ENCODE data around the gene ANKRD42. TPM values are rescaled to one million over a fixed set of nuclear protein-coding genes. Genes with fewer than 3 reads are reported as not detected.
A peak's percentile ranks its signal among the peaks of the same experiment; 100 is the strongest.

The ANKRD42 gene
- total RNA-seq, 1 donor from 2014 or later = 4.2 TPM

GRCh38 chr11:83222499-83222898, 29.0 kb downstream of the ANKRD42 start:
- no peaks in the 10 kb centered on the region for H3K4me1 ChIP-seq (ENCODE audit: control insufficient read depth in 3 of 3, insufficient read depth in 3 of 3, low read length in 3 of 3)

GRCh38 chr11:83223457-83223856, 29.9 kb downstream of the ANKRD42 start:
- H3K36me3 ChIP-seq (ENCODE audit: control insufficient read depth in 3 of 3, insufficient read depth in 3 of 3, low read length in 3 of 3) = no peaks in the 10 kb centered on the region
- H3K9ac ChIP-seq (ENCODE audit: low read depth in 1 of 3, low read length in 3 of 3) = no peak overlapping the region
- no peak overlapping the region for H3K4me3 ChIP-seq (ENCODE audit: low read length in 3 of 3)
- H3K27me3 ChIP-seq (ENCODE audit: control insufficient read depth in 3 of 3, insufficient read depth in 3 of 3, low read length in 3 of 3) = no peaks in the 10 kb centered on the region
- H3K9me3 ChIP-seq (ENCODE audit: control insufficient read depth in 3 of 3, low read length in 3 of 3) = no peaks in the 10 kb centered on the region
- H3K4me1 ChIP-seq (ENCODE audit: control insufficient read depth in 3 of 3, insufficient read depth in 3 of 3, low read length in 3 of 3) = no peaks in the 10 kb centered on the region
- no peak overlapping the region for H3K27ac ChIP-seq (ENCODE audit: low read depth, low read length)

More at GRCh38 chr11:83222499-83222898, 29.0 kb downstream of the ANKRD42 start:
- H3K27ac ChIP-seq (ENCODE audit: low read depth, low read length) = no peak overlapping the region
- H3K4me3 ChIP-seq (ENCODE audit: low read length in 3 of 3) = no peak overlapping the region
- H3K9me3 ChIP-seq (ENCODE audit: control insufficient read depth in 3 of 3, low read length in 3 of 3) = no peaks in the 10 kb centered on the region
- no peaks in the 10 kb centered on the region for H3K36me3 ChIP-seq (ENCODE audit: control insufficient read depth in 3 of 3, insufficient read depth in 3 of 3, low read length in 3 of 3)
- H3K27me3 ChIP-seq (ENCODE audit: control insufficient read depth in 3 of 3, insufficient read depth in 3 of 3, low read length in 3 of 3) = no peaks in the 10 kb centered on the region
- H3K9ac ChIP-seq (ENCODE audit: low read depth in 1 of 3, low read length in 3 of 3) = no peak overlapping the region

- Histone ChIP-seq H3K36me3 (ENCODE audit: control insufficient read depth in 3 of 3, insufficient read depth in 3 of 3, low read length in 3 of 3) (no peaks in the 10 kb centered on the region), H3K9ac (ENCODE audit: low read depth in 1 of 3, low read length in 3 of 3) (no peak overlapping the region), H3K27me3 (ENCODE audit: control insufficient read depth in 3 of 3, insufficient read depth in 3 of 3, low read length in 3 of 3) (no peaks in the 10 kb centered on the region), H3K27ac (ENCODE audit: low read depth, low read length) (no peak overlapping the region), H3K9me3 (ENCODE audit: control insufficient read depth in 3 of 3, low read length in 3 of 3) (no peaks in the 10 kb centered on the region), H3K4me3 (ENCODE audit: low read length in 3 of 3) (no peak overlapping the region), H3K4me1 (ENCODE audit: control insufficient read depth in 3 of 3, insufficient read depth in 3 of 3, low read length in 3 of 3) (no peaks in the 10 kb centered on the region)
Measured at GRCh38 chr11:83235825-83236224, 42.3 kb downstream of the ANKRD42 start.

- H3K36me3 ChIP-seq (ENCODE audit: control insufficient read depth in 3 of 3, insufficient read depth in 3 of 3, low read length in 3 of 3) = no peaks in the 10 kb centered on the region
- no peak overlapping the region for H3K9ac ChIP-seq (ENCODE audit: low read depth in 1 of 3, low read length in 3 of 3)
- H3K27ac ChIP-seq (ENCODE audit: low read depth, low read length) = no peak overlapping the region
- no peak overlapping the region for H3K4me3 ChIP-seq (ENCODE audit: low read length in 3 of 3)
- no peaks in the 10 kb centered on the region for H3K27me3 ChIP-seq (ENCODE audit: control insufficient read depth in 3 of 3, insufficient read depth in 3 of 3, low read length in 3 of 3)
- H3K9me3 ChIP-seq (ENCODE audit: control insufficient read depth in 3 of 3, low read length in 3 of 3) = no peaks in the 10 kb centered on the region
- H3K4me1 ChIP-seq (ENCODE audit: control insufficient read depth in 3 of 3, insufficient read depth in 3 of 3, low read length in 3 of 3) = no peaks in the 10 kb centered on the region
Measured at GRCh38 chr11:83238111-83238510, 44.6 kb downstream of the ANKRD42 start.

- peaks cover 0 to 3% (median 0%) of the 10 kb centered on the region in 3 donors for H3K36me3 ChIP-seq (ENCODE audit: control insufficient read depth in 3 of 3, insufficient read depth in 3 of 3, low read length in 3 of 3)
- no peaks in the 10 kb centered on the region for H3K4me1 ChIP-seq (ENCODE audit: control insufficient read depth in 3 of 3, insufficient read depth in 3 of 3, low read length in 3 of 3)
- H3K9me3 ChIP-seq (ENCODE audit: control insufficient read depth in 3 of 3, low read length in 3 of 3) = no peaks in the 10 kb centered on the region
- no peaks in the 10 kb centered on the region for H3K27me3 ChIP-seq (ENCODE audit: control insufficient read depth in 3 of 3, insufficient read depth in 3 of 3, low read length in 3 of 3)
- no peak overlapping the region for H3K4me3 ChIP-seq (ENCODE audit: low read length in 3 of 3)
- no peak overlapping the region for H3K9ac ChIP-seq (ENCODE audit: low read depth in 1 of 3, low read length in 3 of 3)
- H3K27ac ChIP-seq (ENCODE audit: low read depth, low read length) = no peak overlapping the region
Measured at GRCh38 chr11:83241291-83241946, 47.9 kb downstream of the ANKRD42 start.

- Histone ChIP-seq H3K36me3 (ENCODE audit: control insufficient read depth in 3 of 3, insufficient read depth in 3 of 3, low read length in 3 of 3) (peaks cover 0 to 3% (median 0%) of the 10 kb centered on the region in 3 donors), H3K27me3 (ENCODE audit: control insufficient read depth in 3 of 3, insufficient read depth in 3 of 3, low read length in 3 of 3) (no peaks in the 10 kb centered on the region), H3K4me1 (ENCODE audit: control insufficient read depth in 3 of 3, insufficient read depth in 3 of 3, low read length in 3 of 3) (no peaks in the 10 kb centered on the region), H3K9ac (ENCODE audit: low read depth in 1 of 3, low read length in 3 of 3) (no peak overlapping the region), H3K4me3 (ENCODE audit: low read length in 3 of 3) (no peak overlapping the region), H3K27ac (ENCODE audit: low read depth, low read length) (no peak overlapping the region), H3K9me3 (ENCODE audit: control insufficient read depth in 3 of 3, low read length in 3 of 3) (no peaks in the 10 kb centered on the region)
Measured at GRCh38 chr11:83249445-83249844, 55.9 kb downstream of the ANKRD42 start.

- Histone ChIP-seq H3K9me3 (ENCODE audit: control insufficient read depth in 3 of 3, low read length in 3 of 3) (no peaks in the 10 kb centered on the region), H3K4me1 (ENCODE audit: control insufficient read depth in 3 of 3, insufficient read depth in 3 of 3, low read length in 3 of 3) (no peaks in the 10 kb centered on the region), H3K4me3 (ENCODE audit: low read length in 3 of 3) (no peak overlapping the region)
Measured at GRCh38 chr11:83249972-83250593, 56.6 kb downstream of the ANKRD42 start.

GRCh38 chr11:83252266-83252665, 58.8 kb downstream of the ANKRD42 start:
- H3K27me3 ChIP-seq (ENCODE audit: control insufficient read depth in 3 of 3, insufficient read depth in 3 of 3, low read length in 3 of 3) = no peaks in the 10 kb centered on the region
- H3K4me3 ChIP-seq (ENCODE audit: low read length in 3 of 3) = no peak overlapping the region
- peaks cover 0 to 4% (median 0%) of the 10 kb centered on the region in 3 donors for H3K36me3 ChIP-seq (ENCODE audit: control insufficient read depth in 3 of 3, insufficient read depth in 3 of 3, low read length in 3 of 3)
- no peaks in the 10 kb centered on the region for H3K9me3 ChIP-seq (ENCODE audit: control insufficient read depth in 3 of 3, low read length in 3 of 3)
- H3K27ac ChIP-seq (ENCODE audit: low read depth, low read length) = no peak overlapping the region
- no peaks in the 10 kb centered on the region for H3K4me1 ChIP-seq (ENCODE audit: control insufficient read depth in 3 of 3, insufficient read depth in 3 of 3, low read length in 3 of 3)
- no peak overlapping the region for H3K9ac ChIP-seq (ENCODE audit: low read depth in 1 of 3, low read length in 3 of 3)

More at GRCh38 chr11:83249972-83250593, 56.6 kb downstream of the ANKRD42 start:
- Histone ChIP-seq H3K27me3 (ENCODE audit: control insufficient read depth in 3 of 3, insufficient read depth in 3 of 3, low read length in 3 of 3) (no peaks in the 10 kb centered on the region), H3K36me3 (ENCODE audit: control insufficient read depth in 3 of 3, insufficient read depth in 3 of 3, low read length in 3 of 3) (peaks cover 0 to 5% (median 0%) of the 10 kb centered on the region in 3 donors), H3K27ac (ENCODE audit: low read depth, low read length) (no peak overlapping the region), H3K9ac (ENCODE audit: low read depth in 1 of 3, low read length in 3 of 3) (peak overlapping the region in 1 of 3 donors; percentile 26)

GRCh38 chr11:83252941-83253340, 59.4 kb downstream of the ANKRD42 start:
- no peaks in the 10 kb centered on the region for H3K9me3 ChIP-seq (ENCODE audit: control insufficient read depth in 3 of 3, low read length in 3 of 3)
- H3K4me1 ChIP-seq (ENCODE audit: control insufficient read depth in 3 of 3, insufficient read depth in 3 of 3, low read length in 3 of 3) = peaks cover 0 to 3% (median 0%) of the 10 kb centered on the region in 3 donors
- no peak overlapping the region for H3K27ac ChIP-seq (ENCODE audit: low read depth, low read length)
- H3K9ac ChIP-seq (ENCODE audit: low read depth in 1 of 3, low read length in 3 of 3) = no peak overlapping the region
- peaks cover 0 to 8% (median 3%) of the 10 kb centered on the region in 3 donors for H3K36me3 ChIP-seq (ENCODE audit: control insufficient read depth in 3 of 3, insufficient read depth in 3 of 3, low read length in 3 of 3)
- H3K27me3 ChIP-seq (ENCODE audit: control insufficient read depth in 3 of 3, insufficient read depth in 3 of 3, low read length in 3 of 3) = no peaks in the 10 kb centered on the region
- H3K4me3 ChIP-seq (ENCODE audit: low read length in 3 of 3) = no peak overlapping the region

GRCh38 chr11:83255366-83255765, 61.9 kb downstream of the ANKRD42 start:
- H3K27ac ChIP-seq (ENCODE audit: low read depth, low read length) = no peak overlapping the region
- H3K36me3 ChIP-seq (ENCODE audit: control insufficient read depth in 3 of 3, insufficient read depth in 3 of 3, low read length in 3 of 3) = peaks cover 0 to 14% (median 7%) of the 10 kb centered on the region in 3 donors
- H3K9me3 ChIP-seq (ENCODE audit: control insufficient read depth in 3 of 3, low read length in 3 of 3) = no peaks in the 10 kb centered on the region
- no peak overlapping the region for H3K9ac ChIP-seq (ENCODE audit: low read depth in 1 of 3, low read length in 3 of 3)
- no peaks in the 10 kb centered on the region for H3K27me3 ChIP-seq (ENCODE audit: control insufficient read depth in 3 of 3, insufficient read depth in 3 of 3, low read length in 3 of 3)
- no peak overlapping the region for H3K4me3 ChIP-seq (ENCODE audit: low read length in 3 of 3)
- peaks cover 5 to 10% (median 7%) of the 10 kb centered on the region in 3 donors for H3K4me1 ChIP-seq (ENCODE audit: control insufficient read depth in 3 of 3, insufficient read depth in 3 of 3, low read length in 3 of 3)

Data from skeletal muscle tissue (tissue), 4 donors.